ENCODE results near the gene ITPRIPL2. TPM values are rescaled to one million over a fixed set of nuclear protein-coding genes. Genes with fewer than 3 reads are reported as not detected.

Gene ITPRIPL2
- total RNA-seq, 2 donors from 2014 or later = 56.6 to 66.4 TPM

- intact Hi-C loops (cut with DNase I) = loop anchor here (1.0 to 2.0 kb wide), 2 partner anchors 81 to 207 kb away; no protein-coding TSS in a partner anchor
- WGBS = under 1% methylated on average over 50 of the region's 63 CpGs
- H3K9me3 ChIP-seq = no peaks in the 10 kb centered on the region
- TF ChIP-seq POLR2AphosphoS5 (IDR thresholded peaks at IDR 0.05) (peak; percentile 23), POLR2A (IDR thresholded peaks at IDR 0.05) (peak; percentile 25), CTCF (IDR thresholded peaks at IDR 0.05) (peak; percentile 83 to 97 (median 93))
- H3K4me3 ChIP-seq = peak within 1 kb of the TSS; percentile 64 to 76
- peak within 1 kb of the TSS; percentile 75 to 87 for H3K27ac ChIP-seq
- DNase-seq (ENCODE audit: low spot score) = peak; percentile 71
- H3K27me3 ChIP-seq (replicated peaks; ENCODE audit: insufficient read depth) = no peaks in the 10 kb centered on the region
- peaks cover 4% of the 10 kb centered on the region for H3K4me1 ChIP-seq (replicated peaks)
- no peaks in the 10 kb centered on the region for H3K36me3 ChIP-seq
Measured at GRCh38 chr16:19167710-19168370, 54.1 kb downstream of the ITPRIPL2 start, which contains the start of gene SYT17. Gene SYT17 (plus strand): TSS chr16:19168240. CDS start chr16:19168647, 407 bp downstream.

DNA sequence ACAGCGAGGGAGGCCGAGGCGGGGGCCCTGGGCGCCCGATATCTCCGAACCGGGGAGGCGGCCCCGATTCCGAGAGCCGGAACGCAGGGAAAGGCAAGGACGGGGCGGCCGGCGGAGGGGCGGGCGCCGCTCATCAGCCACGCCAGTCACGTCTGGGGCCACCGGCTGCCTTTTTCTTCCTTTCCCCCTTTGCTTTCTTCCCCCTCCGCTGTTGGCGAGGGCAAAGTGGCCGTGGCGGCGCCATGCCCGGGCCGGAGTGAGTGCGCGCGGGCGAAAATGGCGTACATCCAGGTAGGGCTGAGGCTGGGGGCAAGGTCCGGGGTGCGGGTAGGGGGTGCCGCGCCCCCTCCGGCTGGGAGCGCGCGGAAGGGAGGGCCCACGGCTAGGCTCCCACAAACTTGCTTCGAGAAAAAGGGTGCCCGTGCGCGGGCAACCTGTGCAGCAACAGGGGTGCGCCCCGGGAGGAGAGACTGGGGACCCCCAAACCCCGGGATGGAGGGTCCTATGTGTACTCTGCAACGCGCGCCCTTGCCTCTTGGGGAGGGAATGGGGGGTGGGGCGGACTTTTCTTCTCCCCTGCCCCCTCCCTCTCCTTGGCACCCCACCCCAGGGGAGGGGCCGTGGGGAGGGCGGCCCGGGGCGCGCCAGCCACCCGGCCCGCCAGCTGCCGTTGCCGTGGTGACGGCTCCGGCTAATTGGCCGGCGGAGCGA lies 54.8 kb downstream of the ITPRIPL2 start:
- H3K4me3 ChIP-seq = peak overlapping the region; percentile 64 to 76
- intact Hi-C loops (cut with DNase I) = loop anchor here (1.0 to 2.0 kb wide), 2 partner anchors 82 to 207 kb away; no protein-coding TSS in a partner anchor
- TF ChIP-seq POLR2A (IDR thresholded peaks at IDR 0.05) (peak; percentile 22), CTCF (IDR thresholded peaks at IDR 0.05) (no peak), POLR2AphosphoS5 (IDR thresholded peaks at IDR 0.05) (peak; percentile 46)
- DNase-seq (ENCODE audit: low spot score) = peak; percentile 42
- WGBS = 2% methylated on average over 52 of the region's 68 CpGs
- no peaks in the 10 kb centered on the region for H3K9me3 ChIP-seq
- H3K27me3 ChIP-seq (replicated peaks; ENCODE audit: insufficient read depth) = no peaks in the 10 kb centered on the region
- H3K36me3 ChIP-seq = no peaks in the 10 kb centered on the region
- peaks cover 4% of the 10 kb centered on the region for H3K4me1 ChIP-seq (replicated peaks)
- peak overlapping the region; percentile 75 to 87 for H3K27ac ChIP-seq

GRCh38 chr16:19169082-19169639 lies 55.4 kb downstream of the ITPRIPL2 start:
- Histone ChIP-seq H3K27me3 (replicated peaks; ENCODE audit: insufficient read depth) (no peaks in the 10 kb centered on the region), H3K9me3 (no peaks in the 10 kb centered on the region), H3K27ac (peak overlapping the region; percentile 75 to 87), H3K36me3 (no peaks in the 10 kb centered on the region), H3K4me1 (replicated peaks) (peaks cover 4% of the 10 kb centered on the region), H3K4me3 (peak overlapping the region; percentile 64 to 76)
- intact Hi-C loops (cut with DNase I) = loop anchor here (2.0 kb wide), 1 partner anchor 82 kb away; no protein-coding TSS in a partner anchor
- DNase-seq (ENCODE audit: low spot score) = no peak
- no peak for TF ChIP-seq CTCF (IDR thresholded peaks at IDR 0.05)
- no peak for TF ChIP-seq POLR2A (IDR thresholded peaks at IDR 0.05)
- no peak for TF ChIP-seq POLR2AphosphoS5 (IDR thresholded peaks at IDR 0.05)
- 27% methylated on average over 15 of the region's 19 CpGs for WGBS

DNA sequence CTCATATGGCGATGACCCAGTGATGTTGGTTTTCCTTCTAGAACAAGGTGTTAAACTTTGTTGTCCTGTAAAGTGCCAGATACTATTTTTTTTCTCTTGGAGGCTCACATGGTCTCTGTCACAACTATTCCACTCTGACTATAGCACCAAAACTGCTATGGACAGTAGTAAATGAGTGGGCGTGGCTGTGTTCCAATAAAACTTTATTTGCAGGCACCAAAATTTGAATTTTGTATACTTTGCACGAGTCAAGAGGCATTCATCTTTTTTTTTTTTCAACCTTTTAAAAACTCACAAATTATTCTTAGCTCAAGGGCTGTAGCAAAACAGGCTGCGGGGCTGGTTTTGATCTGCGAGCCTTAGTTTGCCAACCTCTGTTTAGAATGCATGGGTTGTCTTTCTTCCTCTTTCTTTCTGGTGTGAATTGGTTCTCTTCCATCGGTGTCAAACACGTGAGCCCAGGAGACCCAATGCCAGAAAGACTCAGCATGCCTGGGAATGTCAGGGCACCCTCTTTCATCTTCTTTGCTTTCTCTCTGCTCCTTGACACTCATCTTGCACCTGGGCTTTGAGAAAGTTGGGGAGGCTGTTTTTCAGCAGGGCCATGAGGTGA lies 56.4 kb downstream of the ITPRIPL2 start:
- Histone ChIP-seq H3K27ac (peak overlapping the region in 1 of 2 donors; percentile 87), H3K9me3 (no peaks in the 10 kb centered on the region), H3K27me3 (replicated peaks; ENCODE audit: insufficient read depth) (no peaks in the 10 kb centered on the region), H3K4me3 (no peak overlapping the region), H3K4me1 (replicated peaks) (peaks cover 4% of the 10 kb centered on the region), H3K36me3 (no peaks in the 10 kb centered on the region)
- WGBS = 43% methylated on average over 7 of the region's 7 CpGs
- no peak for DNase-seq (ENCODE audit: low spot score)
- intact Hi-C loops (cut with DNase I) = no loop called here
- TF ChIP-seq POLR2AphosphoS5 (IDR thresholded peaks at IDR 0.05) (no peak), CTCF (IDR thresholded peaks at IDR 0.05) (no peak), POLR2A (IDR thresholded peaks at IDR 0.05) (no peak)

Other genes with a start within 250 kb of the ITPRIPL2 start
- 10 to 100 TPM; 67.0 to 95.7 TPM for gene SMG1, start 187.6 kb upstream of the ITPRIPL2 start, total RNA-seq
- 1 to 10 TPM; 1.6 to 2.9 TPM for gene TMC7, start 130.0 kb upstream of the ITPRIPL2 start, total RNA-seq
- 10 to 100 TPM; 31.1 to 32.4 TPM for gene COQ7, start 46.4 kb upstream of the ITPRIPL2 start, total RNA-seq
- 10 to 100 TPM; 24.3 to 32.4 TPM for gene SYT17, start 54.3 kb downstream of the ITPRIPL2 start, total RNA-seq
- gene CLEC19A, start 171.8 kb downstream of the ITPRIPL2 start, total RNA-seq = under 1 TPM; 0.23 TPM

All from prostate gland (tissue), 2 donors.